Body of pancreas (tissue), 4 donors: Measurements from ENCODE around the gene ADARB1. TPM values are rescaled to one million over a fixed set of nuclear protein-coding genes. Genes with fewer than 3 reads are reported as not detected.

Source experiments
- ATAC-seq: fragments of 150-250 bp; one replicate; pipeline ENCODE4 v1.9.1; 2016
- DNase-seq, 4 donors: peaks; one replicate each; pipeline ENCODE4 v3.0.0-alpha.2; 2019
- H3K27ac ChIP-seq, 4 donors: fragments of 200-600 bp; sonication (generic); 1 replicate in 3 of 4; 2 replicates in 1 of 4; pipeline versions ENCODE4 v1.5.1 to v1.6.1; 2016 to 2019; ENCODE audit warnings: mild to moderate bottlenecking in 1 of 4, mixed read lengths in 1 of 4, moderate library complexity in 1 of 4
- H3K27me3 ChIP-seq, 2 donors: fragments of 200-600 bp; sonication (generic); one replicate each; pipeline ENCODE4 v1.6.0; 2016; ENCODE audit warnings: mild to moderate bottlenecking in 1 of 2
- H3K36me3 ChIP-seq, 2 donors: fragments of 200-600 bp; sonication (generic); replicated peaks in 1 of 2; 2 replicates each; pipeline ENCODE4 v1.5.1; 2016; ENCODE audit warnings: low read depth in 2 of 2; ENCODE audit not compliant: insufficient read depth in 1 of 2
- H3K4me1 ChIP-seq: fragments of 200-600 bp; sonication (generic); one replicate; pipeline ENCODE4 v1.6.0; 2016
- H3K4me3 ChIP-seq, 2 donors: fragments of 200-600 bp; sonication (generic); 1 replicate in 1 of 2; 2 replicates in 1 of 2; pipeline ENCODE4 v1.5.1; 2016 to 2019
- H3K9me3 ChIP-seq, 3 donors: fragments of 200-600 bp; sonication (generic); 1 replicate in 2 of 3; 2 replicates in 1 of 3; pipeline ENCODE4 v1.5.1; 2016
- POLR2A ChIP-seq, 3 donors: fragments of 450-650 bp; IDR thresholded peaks; one replicate each; pipeline ENCODE4 v1.6.1; 2016; ENCODE audit warnings: antibody characterized with exemption in 3 of 3, mild to moderate bottlenecking in 2 of 3
- WGBS, 2 donors: methylation state at CpG; one replicate each; pipeline ENCODE4 v1.1.5; 2017; 5-methylcytosine and 5-hydroxymethylcytosine counted together
- intact Hi-C: fragments of 100-400 bp; cut with DNase I; formaldehyde crosslinking; loops from one replicate; pipeline ENCODE4 v1.15.1; 2023
- total RNA-seq, 2 donors: library from RNA; depleted of rRNA; stranded (reverse); fragments of >200 nt; gene quantifications; one replicate each; pipeline ENCODE4 v1.1.0, GENCODE V29; 2016
- TF ChIP-seq, protein P1 (sequence below), 7 experiments: fragments of 450-650 bp in 4 of 7; fragments of 200-600 bp in 3 of 7; sonication (generic) in 3 of 7; IDR thresholded peaks; one replicate each; pipeline ENCODE4 v1.5.1; 2016 to 2019; ENCODE audit warnings: antibody characterized with exemption in 7 of 7

The ADARB1 gene
- total RNA-seq, 2 donors from 2014 or later: 11.4 to 11.5 TPM

DNA sequence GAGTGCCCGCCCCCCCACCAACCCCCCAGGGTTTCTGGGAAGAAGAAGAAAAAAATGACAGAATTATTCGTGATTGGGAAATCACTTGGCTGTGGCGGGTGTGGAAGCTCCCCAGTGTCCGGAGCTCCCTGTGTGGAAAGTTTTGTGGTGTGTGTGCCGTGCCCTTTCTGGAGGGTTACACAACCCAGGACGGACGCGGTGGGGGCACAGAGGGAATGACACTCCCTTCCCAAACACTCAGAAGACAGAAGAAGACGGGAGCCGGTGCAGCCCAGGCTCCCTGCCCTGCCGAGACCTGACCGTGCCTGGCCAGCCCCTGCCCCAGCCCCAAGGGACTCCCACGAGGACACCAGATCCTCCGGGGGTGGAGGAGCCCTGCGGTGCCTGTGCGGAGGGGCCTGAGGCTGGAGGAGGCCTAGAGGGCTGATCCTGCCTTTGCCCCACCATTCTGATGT lies 33.0 kb upstream of the ADARB1 start:
- TF ChIP-seq, protein P1, sequence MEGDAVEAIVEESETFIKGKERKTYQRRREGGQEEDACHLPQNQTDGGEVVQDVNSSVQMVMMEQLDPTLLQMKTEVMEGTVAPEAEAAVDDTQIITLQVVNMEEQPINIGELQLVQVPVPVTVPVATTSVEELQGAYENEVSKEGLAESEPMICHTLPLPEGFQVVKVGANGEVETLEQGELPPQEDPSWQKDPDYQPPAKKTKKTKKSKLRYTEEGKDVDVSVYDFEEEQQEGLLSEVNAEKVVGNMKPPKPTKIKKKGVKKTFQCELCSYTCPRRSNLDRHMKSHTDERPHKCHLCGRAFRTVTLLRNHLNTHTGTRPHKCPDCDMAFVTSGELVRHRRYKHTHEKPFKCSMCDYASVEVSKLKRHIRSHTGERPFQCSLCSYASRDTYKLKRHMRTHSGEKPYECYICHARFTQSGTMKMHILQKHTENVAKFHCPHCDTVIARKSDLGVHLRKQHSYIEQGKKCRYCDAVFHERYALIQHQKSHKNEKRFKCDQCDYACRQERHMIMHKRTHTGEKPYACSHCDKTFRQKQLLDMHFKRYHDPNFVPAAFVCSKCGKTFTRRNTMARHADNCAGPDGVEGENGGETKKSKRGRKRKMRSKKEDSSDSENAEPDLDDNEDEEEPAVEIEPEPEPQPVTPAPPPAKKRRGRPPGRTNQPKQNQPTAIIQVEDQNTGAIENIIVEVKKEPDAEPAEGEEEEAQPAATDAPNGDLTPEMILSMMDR (IDR thresholded peaks at IDR 0.05): no peak
- TF ChIP-seq POLR2A (IDR thresholded peaks at IDR 0.05): no peak
- intact Hi-C loops: no loop called here
- no peak overlapping the region for H3K4me3 ChIP-seq
- peak overlapping the region in 1 of 4 donors; percentile 21 for H3K27ac ChIP-seq
- WGBS, 2 donors: 28 to 43% methylated on average over 13 to 16 of the region's 16 CpGs
- ATAC-seq (peak; percentile 63), DNase-seq (peak; percentile 23 to 67 (median 48))
- no peaks in the 10 kb centered on the region for H3K4me1 ChIP-seq
- H3K36me3 ChIP-seq: no peaks in the 10 kb centered on the region
- H3K9me3 ChIP-seq: no peaks in the 10 kb centered on the region
- H3K27me3 ChIP-seq: peaks cover 0 to 3% of the 10 kb centered on the region in 2 donors

DNA sequence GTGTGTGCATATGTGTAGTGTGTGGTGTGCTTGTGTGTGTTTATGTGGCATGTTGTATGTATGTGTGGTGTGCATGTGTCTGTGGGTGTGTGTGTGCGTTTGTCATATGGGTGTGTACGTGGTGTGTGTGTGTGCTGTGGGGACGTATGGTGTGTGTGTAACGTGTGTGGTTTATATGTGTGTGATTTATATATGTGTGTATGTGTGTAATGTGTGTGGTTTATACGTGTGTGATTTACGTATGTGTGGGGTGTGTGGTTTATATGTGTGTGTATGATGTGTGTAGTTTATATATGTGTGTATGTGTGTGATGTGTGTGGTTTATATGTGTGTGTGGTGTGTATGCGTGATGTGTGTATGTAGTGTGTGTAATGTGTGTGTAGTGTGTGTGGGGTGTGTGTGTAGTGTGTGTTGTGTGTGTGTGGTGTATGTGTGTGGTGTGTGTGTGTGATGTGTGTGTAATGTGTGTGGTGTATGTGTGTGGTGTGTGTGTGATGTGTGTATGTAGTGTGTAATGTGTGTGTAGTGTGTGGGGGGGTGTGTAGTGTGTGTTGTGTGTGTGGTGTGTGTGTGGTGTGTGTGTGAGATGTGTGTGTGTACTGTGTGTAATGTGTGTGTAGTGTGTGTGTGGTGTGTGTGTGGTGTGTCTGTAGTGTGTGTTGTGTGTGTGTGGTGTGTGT lies 32.3 kb upstream of the ADARB1 start:
- no peak for DNase-seq
- Histone ChIP-seq H3K4me3 (no peak overlapping the region), H3K27me3 (peaks cover 0 to 3% of the 10 kb centered on the region in 2 donors), H3K9me3 (peaks cover 0 to 5% (median 0%) of the 10 kb centered on the region in 3 donors), H3K27ac (no peak overlapping the region), H3K4me1 (no peaks in the 10 kb centered on the region), H3K36me3 (no peaks in the 10 kb centered on the region)
- ATAC-seq: no peak
- WGBS, 2 donors: 63 to 72% methylated on average over 7 of the region's 7 CpGs
- TF ChIP-seq, protein P1 (IDR thresholded peaks at IDR 0.05): no peak
- TF ChIP-seq POLR2A (IDR thresholded peaks at IDR 0.05): no peak
- intact Hi-C loops: no loop called here

DNA sequence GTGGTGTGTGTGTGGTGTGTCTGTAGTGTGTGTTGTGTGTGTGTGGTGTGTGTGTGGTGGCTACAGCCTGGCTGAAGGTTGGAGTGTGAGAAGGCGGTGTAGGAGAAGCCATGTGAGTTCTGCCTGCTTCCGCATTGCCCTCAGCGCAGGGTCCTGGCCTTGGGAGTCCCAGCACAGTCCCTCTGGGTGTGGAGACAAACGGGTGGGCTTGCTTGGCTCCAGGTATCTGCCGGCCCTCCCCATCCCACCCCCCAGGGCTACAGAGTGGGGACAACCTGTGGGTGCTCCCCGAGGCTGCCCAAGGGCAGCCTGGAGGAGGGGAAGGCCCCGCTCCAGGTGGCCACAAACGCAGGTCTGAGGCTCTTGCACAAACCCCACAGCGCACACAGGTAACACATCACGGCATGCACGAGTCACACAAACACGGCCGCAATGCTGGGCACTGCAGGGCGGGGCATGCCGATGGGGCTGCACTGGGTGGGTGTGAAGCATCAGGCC lies 31.7 kb upstream of the ADARB1 start:
- Histone ChIP-seq H3K27ac (no peak overlapping the region), H3K27me3 (peaks cover 0 to 3% of the 10 kb centered on the region in 2 donors), H3K4me3 (no peak overlapping the region)

DNA sequence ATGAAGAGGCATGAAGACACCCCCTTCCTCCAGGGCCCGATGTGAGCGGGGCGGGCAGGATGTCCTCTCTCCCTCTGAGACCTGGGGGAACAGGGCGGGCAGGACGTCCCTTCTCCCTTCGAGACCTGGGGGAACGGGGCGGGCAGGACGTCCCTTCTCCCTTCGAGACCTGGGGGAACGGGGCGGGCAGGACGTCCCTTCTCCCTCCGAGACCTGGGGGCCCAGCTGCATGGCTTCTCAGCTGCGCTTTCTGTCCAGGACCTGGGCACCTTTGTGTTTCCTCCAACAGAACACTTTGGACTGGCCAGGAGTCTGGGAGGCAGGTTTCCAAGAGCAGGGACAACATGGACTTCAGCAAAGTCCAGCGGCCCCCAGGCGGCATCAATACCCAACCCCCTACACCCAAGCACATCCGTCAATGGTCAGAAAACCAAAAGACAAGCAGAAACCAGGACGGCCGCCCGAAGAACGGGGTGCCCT lies 30.8 kb upstream of the ADARB1 start:
- H3K27me3 ChIP-seq: peaks cover 0 to 3% of the 10 kb centered on the region in 2 donors
- TF ChIP-seq, protein P1 (IDR thresholded peaks at IDR 0.05): no peak
- TF ChIP-seq POLR2A (IDR thresholded peaks at IDR 0.05): no peak
- WGBS, 2 donors: 66 to 70% methylated on average over 15 to 22 of the region's 22 CpGs
- H3K9me3 ChIP-seq: peaks cover 0 to 8% (median 0%) of the 10 kb centered on the region in 3 donors
- no peaks in the 10 kb centered on the region for H3K4me1 ChIP-seq
- ATAC-seq (no peak), DNase-seq (no peak)
- intact Hi-C loops: no loop called here
- no peak overlapping the region for H3K27ac ChIP-seq
- no peak overlapping the region for H3K4me3 ChIP-seq
- H3K36me3 ChIP-seq: no peaks in the 10 kb centered on the region

More for the DNA sequence above, 31.7 kb upstream of the ADARB1 start:
- TF ChIP-seq, protein P1 (IDR thresholded peaks at IDR 0.05): no peak
- no peak for TF ChIP-seq POLR2A (IDR thresholded peaks at IDR 0.05)
- Histone ChIP-seq H3K36me3 (no peaks in the 10 kb centered on the region), H3K9me3 (peaks cover 0 to 8% (median 0%) of the 10 kb centered on the region in 3 donors), H3K4me1 (no peaks in the 10 kb centered on the region)
- ATAC-seq (no peak), DNase-seq (no peak)
- intact Hi-C loops: no loop called here
- WGBS, 2 donors: 51 to 67% methylated on average over 14 to 15 of the region's 15 CpGs
